Heart left ventricle (tissue), 16 donors: ENCODE measurements around the gene NFIC. TPM values are rescaled to one million over a fixed set of nuclear protein-coding genes. Genes with fewer than 3 reads are reported as not detected.

Experiments
- ATAC-seq, 4 donors: fragments of 200-7000 bp; cut with Tn5 transposase; one replicate each; pipeline ENCODE4 v1.9.1; 2020 to 2022; ENCODE audit warnings: moderate library complexity in 4 of 4, mild to moderate bottlenecking in 3 of 4, moderate number of reproducible peaks in 1 of 4
- DNase-seq, 5 donors: peaks; one replicate each; pipeline ENCODE4 v3.0.0-alpha.2; 2020
- H3K27ac ChIP-seq, 12 donors: fragments of 200-600 bp; sonication (generic) in 4 of 12; one replicate each; pipeline versions ENCODE4 v1.5.0 to v1.8.0; 2016 to 2022; ENCODE audit warnings: mild to moderate bottlenecking in 2 of 12
- H3K27me3 ChIP-seq, 9 donors: fragments of 200-600 bp; sonication (generic) in 2 of 9; one replicate each; pipeline versions ENCODE4 v1.5.1 to v1.8.0; 2016 to 2022; ENCODE audit warnings: mild to moderate bottlenecking in 3 of 9
- H3K36me3 ChIP-seq, 9 donors: fragments of 200-600 bp; sonication (generic) in 2 of 9; one replicate each; pipeline versions ENCODE4 v1.5.0 to v1.8.0; 2018 to 2022; ENCODE audit warnings: mild to moderate bottlenecking in 2 of 9
- H3K4me1 ChIP-seq, 12 donors: fragments of 200-600 bp; sonication (generic) in 4 of 12; one replicate each; pipeline versions ENCODE4 v1.5.0 to v1.8.0; 2016 to 2022; ENCODE audit warnings: mild to moderate bottlenecking in 3 of 12
- H3K4me3 ChIP-seq, 12 donors: fragments of 200-600 bp; sonication (generic) in 4 of 12; one replicate each; pipeline versions ENCODE4 v1.5.0 to v1.8.0; 2017 to 2022; ENCODE audit warnings: mild to moderate bottlenecking in 9 of 12, moderate library complexity in 4 of 12
- H3K9me3 ChIP-seq, 12 donors: fragments of 200-600 bp; sonication (generic) in 4 of 12; one replicate each; pipeline versions ENCODE4 v1.5.0 to v1.8.0; 2016 to 2022; ENCODE audit warnings: mild to moderate bottlenecking in 1 of 12
- CTCF ChIP-seq, 12 donors: fragments of 200-600 bp; sonication (generic) in 4 of 12; IDR thresholded peaks; one replicate each; pipeline versions ENCODE4 v1.5.0 to v1.8.0; 2018 to 2022; ENCODE audit warnings: antibody characterized with exemption in 12 of 12, mild to moderate bottlenecking in 5 of 12
- POLR2A ChIP-seq, 2 donors: fragments of 450-650 bp; IDR thresholded peaks; one replicate each; pipeline ENCODE4 v1.6.1; 2017; ENCODE audit warnings: antibody characterized with exemption in 2 of 2, mild to moderate bottlenecking in 2 of 2, moderate library complexity in 2 of 2
- WGBS, 4 donors: extraction: QIAGEN DNeasy Blood & Tissue Kit in 2 of 4; methylation state at CpG; one replicate each; pipeline versions ENCODE4 v1.1.5 to v1.1.7; 2013 to 2018; 5-methylcytosine and 5-hydroxymethylcytosine counted together
- intact Hi-C, 10 donors: fragments of 100-400 bp; cut with DNase I; formaldehyde crosslinking; loops; one replicate each; pipeline versions ENCODE4 v1.11.1 to v1.14.2; 2022
- polyA plus RNA-seq, 2 donors: library from polyadenylated mRNA; stranded (reverse); fragments of 200-250 nt; gene quantifications; one replicate each; pipeline ENCODE4 v1.2.3, GENCODE V29; 2013
- total RNA-seq, 9 donors: library from RNA; depleted of rRNA in 2 of 9; stranded (reverse); fragments of >200 nt in 2 of 9; fragmentation: NEBNext Ultra II Directional in 3 of 9; extraction: Animal tissue kit (Norgen Biotek cat#: 25700) in 3 of 9; gene quantifications; one replicate each; pipeline versions ENCODE4 v1.1.0 to v1.2.4, GENCODE V29; 2016 to 2023
- donor health status: ischemic (EF 13 %, LVEDD 7.1; RV severe dilation, severe dysfunction).
- donor health status: healthy with polysubstance abuse.
- donor health status: DM: no; HTN: yes; CAD: no.
- donor health status: DM: no; HTN: no; CAD: no.
- donor health status: ischemic (EF 25% LVEDD 6.9; RV normal size, moderate dysfunction).
- donor health status: ischemic (EF 25% LVEDD 5.7; RV mildly dilated, moderate dysfunction).
- donor health status: healthy.
- donor health status: DM: yes; HTN: yes; CAD: no.
- donor health status: ischemic (EF 35%, LVEDD 5.7; RV mildly dilated, moderate dysfunction).
- donor health status: nonischemic (EF 11% LVEDD 7.7; RV severe dilation, severe dysfunction).
- donor health status: DM: yes; HTN: yes; CAD: no.
- donor health status: PGD.
- donor health status: ischemic (EF 29% LVEDD 5.4; RV normal size, mild dysfunction).
- donor health status: nonischemic (EF 23%, LVEDD 6.1; RV moderate dilation, normal function).

NFIC gene
- total and polyA plus RNA-seq, 11 donors = 107 to 267 (median 159) TPM

GRCh38 chr19:3482507-3483225 is 116.3 kb downstream of the NFIC start:
- intact Hi-C loops = loop anchor here in 1 of 10 donors (5.0 kb wide), 1 partner anchor 175 kb away; no protein-coding TSS in a partner anchor
- TF ChIP-seq CTCF (IDR thresholded peaks at IDR 0.05) (no peak), POLR2A (IDR thresholded peaks at IDR 0.05) (no peak)
- Histone ChIP-seq H3K36me3 (no peaks in the 10 kb centered on the region), H3K27ac (no peak overlapping the region), H3K27me3 (peaks cover 14 to 55% (median 37%) of the 10 kb centered on the region in 9 donors), H3K9me3 (no peaks in the 10 kb centered on the region), H3K4me1 (no peaks in the 10 kb centered on the region), H3K4me3 (no peak overlapping the region)
- DNase-seq = no peak
- no peak for ATAC-seq
- 50 to 72% (median 67%) methylated on average over 27 to 49 of the region's 49 CpGs for WGBS, 4 donors

DNA sequence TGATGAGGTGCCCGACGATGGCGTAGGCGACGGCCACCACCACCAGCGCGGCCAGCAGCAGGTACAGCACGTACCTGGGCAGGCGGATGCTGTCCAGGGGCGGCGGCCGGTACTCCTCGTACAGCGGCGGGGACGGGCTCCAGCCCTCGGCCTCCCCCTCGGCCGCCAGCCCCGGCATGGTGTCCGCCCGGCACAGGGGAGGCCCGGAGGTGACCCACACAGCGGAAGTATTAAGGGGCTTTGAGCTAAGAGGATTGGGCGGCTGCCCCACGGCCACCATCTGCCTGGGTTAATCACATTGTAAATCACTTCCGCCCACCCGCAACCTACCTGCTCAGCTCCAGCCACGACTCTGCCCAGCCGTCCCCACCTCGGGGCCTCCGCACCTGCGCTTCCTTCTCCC is 116.8 kb downstream of the NFIC start, which contains the start of gene SMIM44:
TSS of gene SMIM44 (minus strand) at position 216 of the 403 bp plus-strand sequence. CDS start at position 178, 38 bp downstream.
- Histone ChIP-seq H3K27me3 (peaks cover 14 to 55% (median 37%) of the 10 kb centered on the region in 9 donors), H3K36me3 (no peaks in the 10 kb centered on the region), H3K27ac (no peak within 1 kb of the TSS), H3K4me1 (no peaks in the 10 kb centered on the region), H3K9me3 (no peaks in the 10 kb centered on the region), H3K4me3 (no peak within 1 kb of the TSS)
- intact Hi-C loops = loop anchor here in 1 of 10 donors (5.0 kb wide), 1 partner anchor 176 kb away; no protein-coding TSS in a partner anchor
- ATAC-seq (no peak), DNase-seq (no peak)
- WGBS, 4 donors = 74 to 81% (median 77%) methylated on average over 21 to 33 of the region's 33 CpGs
- TF ChIP-seq POLR2A (IDR thresholded peaks at IDR 0.05) (no peak), CTCF (IDR thresholded peaks at IDR 0.05) (no peak)

DNA sequence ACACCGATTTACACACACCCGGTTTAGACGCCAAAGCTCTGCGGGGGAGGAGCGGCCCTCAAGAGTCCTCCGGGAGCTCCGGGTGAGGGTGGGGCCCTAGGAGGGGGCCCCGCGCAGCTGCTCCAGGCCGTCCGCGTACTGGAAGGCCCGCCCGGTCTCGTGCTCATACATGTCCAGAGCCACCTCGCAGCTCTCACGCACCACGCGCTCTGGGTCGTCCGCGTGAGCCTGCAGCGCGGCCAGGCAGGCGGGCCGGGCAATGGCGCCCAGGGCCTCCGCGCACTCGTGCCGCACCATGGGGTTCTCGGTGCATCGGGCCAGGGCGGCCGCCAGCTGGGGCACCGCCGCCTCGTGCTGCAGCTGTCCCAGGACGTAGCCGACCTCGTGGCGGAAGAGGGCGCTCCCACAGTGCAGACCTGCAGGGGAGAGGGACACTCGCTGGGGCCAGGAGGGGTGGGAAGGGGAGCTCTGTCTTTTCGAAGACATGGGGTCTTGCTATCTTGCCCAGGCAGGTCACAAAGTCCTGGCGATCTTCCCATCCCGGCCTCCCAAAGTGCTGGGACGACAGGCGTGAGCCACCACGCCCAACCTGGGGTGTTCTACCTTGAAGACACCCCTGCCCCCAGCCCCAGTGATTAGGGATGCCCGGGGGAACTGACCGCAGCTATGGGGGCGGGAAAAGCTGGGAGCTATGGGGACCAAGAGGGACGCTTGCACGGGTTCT is 125.2 kb downstream of the NFIC start:
- intact Hi-C loops = no loop called here
- DNase-seq = no peak
- WGBS, 4 donors = 95 to 96% (median 95%) methylated on average over 27 to 55 of the region's 55 CpGs
- TF ChIP-seq CTCF (IDR thresholded peaks at IDR 0.05) = no peak
- no peak for TF ChIP-seq POLR2A (IDR thresholded peaks at IDR 0.05)
- Histone ChIP-seq H3K27ac (no peak overlapping the region), H3K9me3 (no peaks in the 10 kb centered on the region), H3K4me3 (no peak overlapping the region), H3K4me1 (no peaks in the 10 kb centered on the region), H3K27me3 (no peaks in the 10 kb centered on the region), H3K36me3 (peaks cover 0 to 54% (median 48%) of the 10 kb centered on the region in 9 donors)
- no peak for ATAC-seq
